Calu3 (cell line): ENCODE measurements around the gene CCP110. TPM values are rescaled to one million over a fixed set of nuclear protein-coding genes. Genes with fewer than 3 reads are reported as not detected.

Source experiments
- BruUV-seq: library from RNA; stranded (reverse); fragments of 400-500 nt; replicated peaks from 2 replicates; lab custom pipeline; 2021; lab: Mats Ljungman, UMichigan
- CTCF ChIA-PET: fragments of 300-600 bp; sonication (Branson Sonifier 250); formaldehyde crosslinking; loops from one replicate; lab custom pipeline; 2022; ENCODE audit warnings: antibody characterized with exemption; lab: Charles Lee
- DNase-seq: peaks from one replicate; pipeline ENCODE4 v3.0.0; 2022
- H3K27ac Mint-ChIP-seq: one replicate; pipeline ENCODE4 v1.8.0; 2022; ENCODE audit warnings: mixed read lengths; ENCODE audit not compliant: unreplicated experiment
- H3K27me3 Mint-ChIP-seq: one replicate; pipeline ENCODE4 v1.8.0; 2022; ENCODE audit warnings: mixed read lengths; ENCODE audit not compliant: unreplicated experiment
- H3K36me3 Mint-ChIP-seq: one replicate; pipeline ENCODE4 v1.8.0; 2022; ENCODE audit warnings: mild to moderate bottlenecking, moderate library complexity, mixed read lengths; ENCODE audit not compliant: insufficient read depth, unreplicated experiment
- H3K4me1 Mint-ChIP-seq: one replicate; pipeline ENCODE4 v1.8.0; 2022; ENCODE audit warnings: mild to moderate bottlenecking, low read depth, mixed read lengths; ENCODE audit not compliant: unreplicated experiment
- H3K4me3 Mint-ChIP-seq: one replicate; pipeline ENCODE4 v1.8.0; 2022; ENCODE audit warnings: mild to moderate bottlenecking, low read depth, moderate library complexity, mixed read lengths; ENCODE audit not compliant: unreplicated experiment
- H3K9me3 Mint-ChIP-seq: one replicate; pipeline ENCODE4 v1.8.0; 2022; ENCODE audit warnings: low read depth, mixed read lengths; ENCODE audit not compliant: unreplicated experiment
- intact Hi-C: fragments of 100-400 bp; cut with micrococcal nuclease; formaldehyde crosslinking; loops from one replicate; pipeline ENCODE4 v1.10.0; 2022; ENCODE audit not compliant: unreplicated experiment
- total RNA-seq: library from RNA; stranded (reverse); gene quantifications from 2 replicates; pipeline ENCODE4 v1.2.3, GENCODE V29; 2022
- TF ChIP-seq, protein P1 (sequence below): fragments of 200-600 bp; IDR thresholded peaks from one replicate; pipeline ENCODE4 v1.8.0; 2022; ENCODE audit warnings: antibody characterized with exemption; ENCODE audit not compliant: unreplicated experiment

Gene CCP110
- total RNA-seq, 1 experiment from 2014 or later = 34.4 TPM

DNA sequence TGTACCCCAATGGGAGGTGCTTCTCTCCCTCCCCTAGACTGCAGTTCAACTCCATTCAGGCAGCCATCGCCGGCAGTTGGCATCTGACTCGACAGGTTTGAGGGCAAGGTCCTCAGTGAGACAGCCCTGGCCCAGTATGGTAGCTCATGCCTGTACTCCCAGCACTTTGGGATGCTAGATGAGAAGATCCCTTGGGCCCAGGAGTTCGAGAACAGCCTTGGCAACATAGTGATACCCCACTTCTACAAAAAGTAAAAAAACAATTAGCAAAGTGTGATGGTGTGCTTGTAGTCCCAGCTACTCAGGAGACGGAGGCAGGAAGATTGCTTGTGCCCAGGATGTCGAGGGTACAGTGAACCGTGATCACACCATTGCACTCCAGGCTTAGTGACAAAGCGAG is 43.8 kb downstream of the CCP110 start:
- Mint-ChIP-seq H3K9me3 (no peaks in the 10 kb centered on the region), H3K27me3 (no peaks in the 10 kb centered on the region), H3K4me3 (no peak overlapping the region), H3K27ac (no peak overlapping the region), H3K36me3 (no peaks in the 10 kb centered on the region), H3K4me1 (no peaks in the 10 kb centered on the region)
- DNase-seq = no peak
- TF ChIP-seq, protein P1, sequence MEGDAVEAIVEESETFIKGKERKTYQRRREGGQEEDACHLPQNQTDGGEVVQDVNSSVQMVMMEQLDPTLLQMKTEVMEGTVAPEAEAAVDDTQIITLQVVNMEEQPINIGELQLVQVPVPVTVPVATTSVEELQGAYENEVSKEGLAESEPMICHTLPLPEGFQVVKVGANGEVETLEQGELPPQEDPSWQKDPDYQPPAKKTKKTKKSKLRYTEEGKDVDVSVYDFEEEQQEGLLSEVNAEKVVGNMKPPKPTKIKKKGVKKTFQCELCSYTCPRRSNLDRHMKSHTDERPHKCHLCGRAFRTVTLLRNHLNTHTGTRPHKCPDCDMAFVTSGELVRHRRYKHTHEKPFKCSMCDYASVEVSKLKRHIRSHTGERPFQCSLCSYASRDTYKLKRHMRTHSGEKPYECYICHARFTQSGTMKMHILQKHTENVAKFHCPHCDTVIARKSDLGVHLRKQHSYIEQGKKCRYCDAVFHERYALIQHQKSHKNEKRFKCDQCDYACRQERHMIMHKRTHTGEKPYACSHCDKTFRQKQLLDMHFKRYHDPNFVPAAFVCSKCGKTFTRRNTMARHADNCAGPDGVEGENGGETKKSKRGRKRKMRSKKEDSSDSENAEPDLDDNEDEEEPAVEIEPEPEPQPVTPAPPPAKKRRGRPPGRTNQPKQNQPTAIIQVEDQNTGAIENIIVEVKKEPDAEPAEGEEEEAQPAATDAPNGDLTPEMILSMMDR = no peak
- no TSS peak for BruUV-seq
- intact Hi-C loops = loop anchor here (10.0 kb wide), 1 partner anchor 737 kb away; no protein-coding TSS in a partner anchor
- CTCF ChIA-PET = interaction anchor here (0.6 to 0.7 kb wide), 2 partner anchors 30 to 127 kb away, joined by 3 to 4 read pairs; no protein-coding TSS in a partner anchor

DNA sequence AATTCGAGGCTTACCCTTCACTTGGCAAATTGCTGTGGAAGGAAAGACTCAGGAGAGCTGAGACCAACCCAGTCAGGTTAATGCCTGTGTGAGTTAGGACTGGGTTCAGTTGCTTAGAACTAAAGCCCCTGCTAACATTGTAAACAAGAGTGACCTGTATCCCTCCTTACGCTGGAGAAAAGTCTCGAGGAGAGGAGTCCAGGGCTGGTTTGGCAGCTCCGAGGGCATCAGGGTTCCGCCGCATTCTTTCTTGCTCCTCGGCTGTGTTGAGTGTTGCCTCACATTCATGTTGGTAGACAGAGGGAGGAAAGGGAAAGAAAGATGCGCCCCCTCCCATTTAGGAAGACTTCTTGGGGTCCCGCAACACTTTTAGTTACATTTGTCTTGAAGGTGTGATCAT is 50.3 kb downstream of the CCP110 start:
- intact Hi-C loops = no loop called here
- Mint-ChIP-seq H3K36me3 (no peaks in the 10 kb centered on the region), H3K4me3 (no peak overlapping the region), H3K9me3 (no peaks in the 10 kb centered on the region), H3K4me1 (no peaks in the 10 kb centered on the region), H3K27me3 (no peaks in the 10 kb centered on the region), H3K27ac (no peak overlapping the region)
- no peak for DNase-seq
- TF ChIP-seq, protein P1 = no peak
- CTCF ChIA-PET = interaction anchor here (0.5 to 0.6 kb wide), 2 partner anchors 129 to 628 kb away, joined by 3 to 4 read pairs; no protein-coding TSS in a partner anchor
- BruUV-seq = no TSS peak

DNA sequence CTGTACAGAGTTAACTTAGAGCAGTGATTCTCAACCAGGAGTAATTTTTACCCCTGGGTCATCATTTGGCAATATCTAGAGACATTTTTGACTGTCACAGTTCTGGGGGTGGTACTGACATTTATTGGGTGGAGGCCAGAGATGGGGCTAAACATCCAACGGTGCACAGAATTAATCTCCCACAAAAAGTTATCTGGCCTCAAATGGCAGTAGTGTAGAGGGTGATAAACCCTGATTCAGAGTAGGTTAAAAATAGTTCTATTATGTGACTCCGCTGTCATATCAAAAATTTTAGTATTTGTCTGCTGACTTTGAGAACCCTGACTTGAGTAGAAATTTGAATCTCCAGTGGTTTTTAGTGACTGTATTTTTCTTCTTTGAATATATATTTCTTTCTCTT is 50.9 kb downstream of the CCP110 start:
- H3K4me1 Mint-ChIP-seq = no peaks in the 10 kb centered on the region
- no peak overlapping the region for H3K4me3 Mint-ChIP-seq
- BruUV-seq = no TSS peak
- no peaks in the 10 kb centered on the region for H3K9me3 Mint-ChIP-seq
- H3K36me3 Mint-ChIP-seq = no peaks in the 10 kb centered on the region
- no peak for DNase-seq
- no peaks in the 10 kb centered on the region for H3K27me3 Mint-ChIP-seq
- TF ChIP-seq, protein P1 = no peak
- H3K27ac Mint-ChIP-seq = no peak overlapping the region
- intact Hi-C loops = no loop called here
- CTCF ChIA-PET = no interaction called here

DNA sequence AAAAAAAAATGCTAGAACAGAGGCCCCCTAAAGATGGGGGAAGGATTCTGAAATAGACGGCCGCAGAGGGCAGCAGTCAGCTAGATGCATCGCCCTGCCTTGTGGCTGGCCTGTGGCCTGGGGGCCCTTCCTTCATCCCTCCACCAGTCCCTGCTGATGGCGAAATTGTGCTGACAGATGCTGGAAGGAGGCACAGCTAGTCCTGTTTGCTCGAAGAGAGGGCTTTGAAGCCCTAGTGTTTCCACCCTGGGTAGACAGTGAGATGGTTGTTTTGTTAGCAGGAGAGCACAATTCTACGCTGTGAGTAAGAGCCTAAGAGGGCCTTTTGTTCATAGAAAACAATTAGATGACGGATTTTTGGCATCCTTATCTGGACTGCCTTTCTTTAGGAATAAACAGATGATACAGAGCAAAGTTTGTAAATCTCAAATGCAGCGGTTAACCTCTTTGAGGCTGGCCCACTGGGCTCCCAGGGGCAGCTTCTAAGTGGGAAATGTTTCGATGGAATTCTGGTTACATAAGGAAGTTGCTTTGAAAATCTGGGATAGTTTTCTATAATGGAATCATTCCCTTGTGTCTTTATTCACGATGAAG is 54.7 kb downstream of the CCP110 start:
- Mint-ChIP-seq H3K36me3 (no peaks in the 10 kb centered on the region), H3K9me3 (peaks cover 3% of the 10 kb centered on the region), H3K27me3 (no peaks in the 10 kb centered on the region), H3K27ac (no peak overlapping the region), H3K4me1 (no peaks in the 10 kb centered on the region), H3K4me3 (no peak overlapping the region)
- TF ChIP-seq, protein P1 = no peak
- DNase-seq = no peak
- no TSS peak for BruUV-seq
- intact Hi-C loops = no loop called here
- CTCF ChIA-PET = no interaction called here
